Lower lobe of right lung (tissue), 2 donors: ENCODE results near the gene ISCA2. TPM values are rescaled to one million over a fixed set of nuclear protein-coding genes. Genes with fewer than 3 reads are reported as not detected.

Source experiments
- ATAC-seq, 2 donors: fragments of 200-7000 bp; cut with Tn5 transposase; one replicate each; pipeline ENCODE4 v1.9.1; 2020 to 2022; ENCODE audit warnings: mild to moderate bottlenecking in 2 of 2, moderate library complexity in 2 of 2
- DNase-seq: peaks from one replicate; pipeline ENCODE4 v3.0.0-alpha.2; 2020
- H3K27ac ChIP-seq: fragments of 200-600 bp; one replicate; pipeline ENCODE4 v1.8.0; 2022
- H3K27me3 ChIP-seq: fragments of 200-600 bp; one replicate; pipeline ENCODE4 v1.8.0; 2022; ENCODE audit warnings: low read depth
- H3K36me3 ChIP-seq: fragments of 200-600 bp; one replicate; pipeline ENCODE4 v1.8.0; 2022; ENCODE audit warnings: mild to moderate bottlenecking
- H3K4me1 ChIP-seq: fragments of 200-600 bp; one replicate; pipeline ENCODE4 v1.8.0; 2022
- H3K4me3 ChIP-seq: fragments of 200-600 bp; one replicate; pipeline ENCODE4 v1.8.0; 2022; ENCODE audit warnings: mild to moderate bottlenecking
- H3K9me3 ChIP-seq: fragments of 200-600 bp; one replicate; pipeline ENCODE4 v1.8.0; 2022
- CTCF ChIP-seq: fragments of 200-600 bp; IDR thresholded peaks from one replicate; pipeline ENCODE4 v1.8.0; 2022; ENCODE audit warnings: antibody characterized with exemption, mild to moderate bottlenecking
- intact Hi-C: fragments of 100-400 bp; cut with DNase I; formaldehyde crosslinking; loops from one replicate; pipeline ENCODE4 v1.11.0; 2022
- total RNA-seq: library from RNA; stranded (reverse); fragmentation: NEBNext Ultra II Directional; extraction: Animal tissue kit (Norgen Biotek cat#: 25700); gene quantifications from one replicate; pipeline ENCODE4 v1.2.1, GENCODE V29; 2021
- donor health status: DM: no; HTN: yes; CAD: no; lungs with severe emphysema.

Gene ISCA2
- total RNA-seq, 1 donor from 2014 or later: 23.4 TPM

- no peak for ATAC-seq
- intact Hi-C loops: no loop called here
- Histone ChIP-seq H3K4me3 (no peak overlapping the region), H3K27ac (no peak overlapping the region), H3K9me3 (no peaks in the 10 kb centered on the region), H3K27me3 (no peaks in the 10 kb centered on the region), H3K4me1 (peaks cover 30% of the 10 kb centered on the region), H3K36me3 (peaks cover 91% of the 10 kb centered on the region)
- no peak for TF ChIP-seq CTCF
- DNase-seq: no peak
Observed at GRCh38 chr14:74482571-74482970, 11.0 kb upstream of the ISCA2 start.

GRCh38 chr14:74483321-74483720 is 10.2 kb upstream of the ISCA2 start:
- intact Hi-C loops: no loop called here
- ATAC-seq (no peak), DNase-seq (no peak)
- no peaks in the 10 kb centered on the region for H3K9me3 ChIP-seq
- no peak overlapping the region for H3K27ac ChIP-seq
- no peak for TF ChIP-seq CTCF
- peaks cover 38% of the 10 kb centered on the region for H3K4me1 ChIP-seq
- H3K36me3 ChIP-seq: peaks cover 87% of the 10 kb centered on the region
- H3K27me3 ChIP-seq: no peaks in the 10 kb centered on the region
- no peak overlapping the region for H3K4me3 ChIP-seq

GRCh38 chr14:74486164-74486563 is 7.4 kb upstream of the ISCA2 start:
- peaks cover 53% of the 10 kb centered on the region for H3K4me1 ChIP-seq

GRCh38 chr14:74488786-74489397 is 4.7 kb upstream of the ISCA2 start:
- Histone ChIP-seq H3K27me3 (no peaks in the 10 kb centered on the region), H3K4me1 (peaks cover 64% of the 10 kb centered on the region), H3K27ac (peak overlapping the region; percentile 19), H3K9me3 (no peaks in the 10 kb centered on the region), H3K36me3 (peaks cover 33% of the 10 kb centered on the region), H3K4me3 (no peak overlapping the region)
- intact Hi-C loops: no loop called here
- peak; percentile 26 to 29 for ATAC-seq
- TF ChIP-seq CTCF: no peak
- no peak for DNase-seq

More at GRCh38 chr14:74486164-74486563, 7.4 kb upstream of the ISCA2 start:
- ATAC-seq (no peak), DNase-seq (no peak)
- H3K9me3 ChIP-seq: no peaks in the 10 kb centered on the region
- no peaks in the 10 kb centered on the region for H3K27me3 ChIP-seq
- intact Hi-C loops: no loop called here
- H3K36me3 ChIP-seq: peaks cover 59% of the 10 kb centered on the region
- no peak overlapping the region for H3K27ac ChIP-seq
- no peak for TF ChIP-seq CTCF
- no peak overlapping the region for H3K4me3 ChIP-seq

GRCh38 chr14:74490486-74490885 is 3.1 kb upstream of the ISCA2 start:
- Histone ChIP-seq H3K27me3 (no peaks in the 10 kb centered on the region), H3K9me3 (no peaks in the 10 kb centered on the region), H3K27ac (peak overlapping the region; percentile 9), H3K36me3 (peaks cover 21% of the 10 kb centered on the region), H3K4me1 (peaks cover 68% of the 10 kb centered on the region), H3K4me3 (peak overlapping the region; percentile 84)
- intact Hi-C loops: no loop called here
- ATAC-seq (peak in 1 of 2 donors; percentile 13), DNase-seq (no peak)
- TF ChIP-seq CTCF: no peak
